ENCODE measurements around the gene CEPT1. TPM values are rescaled to one million over a fixed set of nuclear protein-coding genes. Genes with fewer than 3 reads are reported as not detected.

CEPT1 gene
- total and polyA plus RNA-seq, 9 of the 15 experiments (the other 6 are each of a cell fraction or from before 2014, with no cell fraction given), result 24.4 to 72.6 (median 42.4) TPM

GRCh38 chr1:111161843-111162487 is 21.9 kb downstream of the CEPT1 start (continued):
- TF ChIP-seq SREBF2 (CRISPR knock-in tag; IDR thresholded peaks at IDR 0.05) (no peak), VEZF1 (CRISPR knock-in tag; IDR thresholded peaks at IDR 0.05) (peak; percentile 68), POLR3A (IDR thresholded peaks at IDR 0.05; ENCODE audit: borderline replicate concordance, extremely low read depth, insufficient read depth, insufficient read length) (no peak), SMAD2 (IDR thresholded peaks at IDR 0.05; ENCODE audit: low read depth, low read length) (no peak), ZNF239 (CRISPR knock-in tag; IDR thresholded peaks at IDR 0.05) (peak; percentile 80), PCBP1 (IDR thresholded peaks at IDR 0.05; ENCODE audit: low read depth, low read length, poor library complexity, severe bottlenecking) (no peak), POLR2G (IDR thresholded peaks at IDR 0.05; ENCODE audit: low read depth, low read length) (no peak), ZNF212 (CRISPR knock-in tag; IDR thresholded peaks at IDR 0.05) (no peak), MEF2A (IDR thresholded peaks at IDR 0.05; ENCODE audit: control insufficient read depth, low read depth, low read length) (peak; percentile 33; the same call in 1 of the 2 replicates), FOXJ2 (tag; IDR thresholded peaks at IDR 0.05) (peak; percentile 99), NONO (IDR thresholded peaks at IDR 0.05; ENCODE audit: low read depth in 2 of 2, low read length in 1 of 2) (peak in 1 of 2 experiments; percentile 93; a peak in 1 of 4 replicates), TFAM (CRISPR knock-in tag; conservative IDR thresholded peaks at IDR 0.05) (no peak), ZFX (CRISPR knock-in tag; IDR thresholded peaks at IDR 0.05) (no peak), THAP12 (CRISPR knock-in tag; IDR thresholded peaks at IDR 0.05) (no peak), ZNF146 (CRISPR knock-in tag; IDR thresholded peaks at IDR 0.05; ENCODE audit: unreplicated experiment) (no peak), RBM22 (IDR thresholded peaks at IDR 0.05; ENCODE audit: low read depth, low read length, poor library complexity, severe bottlenecking) (no peak), RAD21 (CRISPR knock-in tag; conservative IDR thresholded peaks at IDR 0.05 in 1 of 2, IDR thresholded peaks at IDR 0.05 in 1 of 2) (peak; percentile 33), LARP7 (IDR thresholded peaks at IDR 0.05) (no peak), GATAD2A (IDR thresholded peaks at IDR 0.05) (peak; percentile 76; the same call in 1 of the 2 replicates), NFATC3 (IDR thresholded peaks at IDR 0.05) (no peak), MTF1 (CRISPR knock-in tag; IDR thresholded peaks at IDR 0.05; ENCODE audit: borderline replicate concordance) (no peak), STAG1 (CRISPR knock-in tag; IDR thresholded peaks at IDR 0.05; ENCODE audit: borderline replicate concordance) (no peak), ZNF134 (CRISPR knock-in tag; conservative IDR thresholded peaks at IDR 0.05) (peak; percentile 65), FOXO4 (CRISPR knock-in tag; IDR thresholded peaks at IDR 0.05) (no peak)

Measured in K562 (cell line).